DMS114 treated with DMSO at 0.1 percent for 48 hours (cell line): ENCODE measurements around the gene HAUS8.
"Not testable (repeated sequence)": the region's sequence is repeated elsewhere in the genome, so short reads cannot be mapped to it uniquely, and the experiment has no call there.

Experiments used
- DNase-seq: peaks from one replicate; lab custom pipeline; 2025; ENCODE audit not compliant: unreplicated experiment; lab: John Stamatoyannopoulos, UW

HAUS8 gene

GRCh38 chr19:17103177-17103576, 27.9 kb upstream of the HAUS8 start:
- no peak for DNase-seq

DNA sequence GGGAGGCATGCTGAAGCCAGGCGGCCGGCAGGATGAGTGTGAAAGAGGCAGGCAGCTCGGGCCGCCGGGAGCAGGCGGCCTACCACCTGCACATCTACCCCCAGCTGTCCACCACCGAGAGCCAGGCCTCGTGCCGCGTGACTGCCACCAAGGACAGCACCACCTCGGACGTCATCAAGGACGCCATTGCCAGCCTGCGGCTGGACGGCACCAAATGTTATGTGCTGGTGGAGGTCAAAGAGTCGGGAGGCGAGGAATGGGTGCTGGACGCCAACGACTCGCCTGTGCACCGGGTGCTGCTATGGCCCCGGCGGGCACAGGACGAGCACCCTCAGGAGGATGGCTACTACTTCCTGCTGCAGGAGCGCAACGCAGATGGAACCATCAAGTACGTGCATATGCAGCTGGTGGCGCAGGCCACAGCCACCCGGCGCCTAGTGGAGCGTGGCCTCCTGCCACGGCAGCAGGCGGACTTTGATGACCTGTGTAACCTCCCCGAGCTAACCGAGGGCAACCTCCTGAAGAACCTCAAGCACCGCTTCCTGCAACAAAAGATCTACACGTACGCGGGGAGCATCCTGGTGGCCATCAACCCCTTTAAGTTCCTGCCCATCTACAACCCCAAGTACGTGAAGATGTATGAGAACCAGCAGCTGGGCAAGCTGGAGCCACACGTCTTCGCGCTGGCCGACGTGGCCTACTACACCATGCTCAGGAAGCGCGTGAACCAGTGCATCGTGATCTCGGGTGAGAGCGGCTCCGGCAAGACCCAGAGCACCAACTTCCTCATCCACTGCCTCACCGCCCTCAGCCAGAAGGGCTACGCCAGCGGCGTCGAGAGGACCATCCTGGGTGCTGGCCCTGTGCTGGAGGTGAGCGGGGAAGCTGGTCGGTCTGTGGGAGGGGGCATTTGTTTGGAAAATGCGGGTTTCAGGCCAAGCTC, 26.7 kb upstream of the HAUS8 start:
- DNase-seq = no peak

GRCh38 chr19:17098326-17098725, 23.1 kb upstream of the HAUS8 start:
- DNase-seq = no peak

DNA sequence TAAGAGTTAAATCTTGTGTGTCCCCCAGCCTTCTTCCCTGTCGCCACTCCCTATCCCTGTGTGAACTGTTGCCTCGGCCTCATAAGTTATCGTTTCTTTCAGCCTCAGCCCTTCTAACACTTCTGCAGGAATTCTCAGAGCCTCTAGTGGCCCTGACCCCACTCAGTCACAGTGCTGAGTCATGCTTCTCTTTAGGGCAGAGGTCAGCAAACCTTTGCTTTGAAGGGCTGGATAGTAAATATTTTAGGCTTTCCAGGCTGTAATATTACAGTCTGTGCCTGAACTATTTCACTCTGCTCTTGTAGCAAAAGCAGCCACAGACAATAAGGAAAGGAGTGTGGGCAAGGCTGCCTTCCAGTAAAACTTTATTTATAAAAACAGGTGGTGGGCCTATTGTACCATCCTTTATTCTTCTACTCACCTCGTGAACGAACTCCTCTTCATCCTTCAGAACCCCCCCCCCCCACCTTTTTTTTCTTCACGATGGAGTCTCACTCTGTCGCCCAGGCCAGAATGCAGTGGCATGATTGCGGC, 22.4 kb upstream of the HAUS8 start:
- no peak for DNase-seq

GRCh38 chr19:17095141-17095919, 20.1 kb upstream of the HAUS8 start:
- no peak for DNase-seq

DNA sequence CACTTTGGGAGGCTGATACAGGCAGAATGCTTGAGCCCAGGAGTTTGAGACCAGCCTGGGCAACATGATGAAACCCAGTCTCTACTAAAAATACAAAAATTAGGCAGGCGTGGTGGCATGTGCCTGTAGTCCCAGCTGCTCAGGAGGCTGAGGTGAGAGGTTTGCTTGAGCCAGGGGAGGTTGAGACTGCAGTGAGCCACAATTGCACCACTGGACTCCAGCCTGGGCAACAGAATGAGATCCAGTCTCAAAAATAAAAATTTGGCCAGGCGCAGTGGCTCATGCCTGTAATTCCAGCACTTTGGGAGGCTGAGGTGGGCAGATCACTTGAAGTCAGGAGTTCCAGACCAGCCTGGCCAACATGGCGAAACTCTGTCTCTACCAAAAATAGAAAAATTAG, 19.4 kb upstream of the HAUS8 start:
- not testable (repeated sequence) for DNase-seq

GRCh38 chr19:17092696-17093095, 17.4 kb upstream of the HAUS8 start:
- DNase-seq = no peak

DNA sequence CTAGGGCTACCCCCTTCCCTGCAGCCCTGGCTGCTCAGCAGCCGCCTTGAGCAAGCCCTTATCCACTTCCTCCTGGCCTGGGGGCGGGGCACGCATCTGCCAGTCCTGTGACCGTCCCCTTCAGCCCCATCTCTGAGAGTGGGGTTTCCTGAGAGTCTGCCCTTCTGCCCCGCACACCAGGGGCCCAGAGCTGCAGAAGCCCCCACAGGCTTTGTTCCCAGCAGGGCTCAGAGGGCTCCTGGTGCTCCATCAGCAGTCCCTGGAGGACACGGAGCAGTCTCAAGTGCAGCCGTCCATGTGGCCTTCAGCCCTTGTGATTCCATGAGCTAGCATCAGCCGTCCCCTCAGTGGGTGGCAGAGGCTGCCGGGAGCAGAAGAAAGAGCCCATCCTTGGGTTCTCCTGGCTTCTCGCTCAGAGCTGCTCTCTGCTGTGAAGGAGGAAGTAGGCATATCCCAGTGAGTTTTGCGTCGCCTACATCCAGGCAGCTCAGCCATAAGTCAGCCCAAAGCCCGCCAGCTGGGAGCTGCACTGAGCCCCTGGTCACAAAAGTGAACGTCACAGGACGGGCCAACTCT, 16.6 kb upstream of the HAUS8 start:
- DNase-seq = no peak

- DNase-seq = no peak
These were observed 15.3 kb upstream of the HAUS8 start for GRCh38 chr19:17090583-17090982.

- no peak for DNase-seq
These were observed 13.3 kb upstream of the HAUS8 start for GRCh38 chr19:17088552-17088951.

DNA sequence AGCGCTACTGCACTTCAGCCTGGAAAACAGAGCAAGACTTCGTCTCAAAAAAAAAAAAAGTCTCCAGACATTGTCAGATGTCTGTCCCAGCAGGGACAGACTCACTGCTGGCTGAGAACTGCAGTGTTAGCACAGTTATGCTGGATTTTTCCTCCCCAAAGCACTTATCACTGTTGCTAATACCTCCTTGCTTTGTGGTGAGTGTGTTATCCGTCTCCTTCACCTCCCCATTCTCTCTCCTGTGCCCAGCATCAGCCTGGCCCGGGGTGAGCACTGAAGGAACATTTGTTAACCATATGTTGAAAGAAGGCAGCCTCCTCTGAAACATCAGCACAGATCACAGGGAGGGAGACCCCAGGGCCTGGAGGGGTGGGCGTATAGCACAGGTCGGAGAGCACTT, 11.6 kb upstream of the HAUS8 start:
- no peak for DNase-seq

DNA sequence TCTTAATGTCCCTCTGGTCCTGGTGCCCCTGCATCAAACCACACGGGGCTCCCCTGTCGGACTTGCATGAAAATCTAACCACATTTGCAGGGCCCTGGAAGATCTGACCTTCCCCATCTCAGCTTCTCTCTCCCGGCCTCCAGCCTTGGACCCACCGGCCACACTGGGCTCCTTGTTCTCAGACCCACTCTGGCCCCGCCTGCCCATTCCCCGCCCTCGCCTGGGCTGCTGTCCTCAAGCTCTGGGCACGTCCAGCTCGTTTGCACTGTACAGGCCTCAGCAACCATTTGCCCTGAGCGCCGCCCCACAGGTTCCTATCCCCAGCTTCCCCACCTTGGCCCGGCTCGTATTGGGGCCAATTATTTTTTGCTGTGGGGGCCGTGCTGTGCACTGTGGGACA, 10.9 kb upstream of the HAUS8 start:
- no peak for DNase-seq

GRCh38 chr19:17081672-17082630, 6.7 kb upstream of the HAUS8 start:
- DNase-seq = no peak

DNA sequence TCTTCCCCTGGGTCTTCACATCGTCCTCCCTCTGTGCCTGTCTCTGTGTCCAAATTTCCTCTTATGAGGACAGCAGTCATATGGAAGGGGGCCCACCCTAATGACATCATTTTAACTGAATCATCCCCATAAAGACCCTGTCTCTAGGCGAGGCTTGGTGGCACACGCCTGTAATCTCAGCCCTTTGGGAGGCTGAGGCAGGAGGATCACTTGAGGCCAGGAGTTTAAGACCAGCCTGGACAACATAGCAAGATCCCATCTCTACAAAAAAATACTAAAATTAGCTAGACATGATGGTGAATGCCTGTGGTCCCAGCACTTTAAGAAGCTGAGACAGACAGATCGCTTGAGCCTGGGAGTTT, 5.2 kb upstream of the HAUS8 start:
- no peak for DNase-seq

- DNase-seq = no peak
These were observed 4.6 kb upstream of the HAUS8 start for GRCh38 chr19:17079710-17080439.

GRCh38 chr19:17078920-17079709, 3.9 kb upstream of the HAUS8 start:
- DNase-seq = no peak

- no peak for DNase-seq
These were observed 3.0 kb upstream of the HAUS8 start for GRCh38 chr19:17078036-17078919.

DNA sequence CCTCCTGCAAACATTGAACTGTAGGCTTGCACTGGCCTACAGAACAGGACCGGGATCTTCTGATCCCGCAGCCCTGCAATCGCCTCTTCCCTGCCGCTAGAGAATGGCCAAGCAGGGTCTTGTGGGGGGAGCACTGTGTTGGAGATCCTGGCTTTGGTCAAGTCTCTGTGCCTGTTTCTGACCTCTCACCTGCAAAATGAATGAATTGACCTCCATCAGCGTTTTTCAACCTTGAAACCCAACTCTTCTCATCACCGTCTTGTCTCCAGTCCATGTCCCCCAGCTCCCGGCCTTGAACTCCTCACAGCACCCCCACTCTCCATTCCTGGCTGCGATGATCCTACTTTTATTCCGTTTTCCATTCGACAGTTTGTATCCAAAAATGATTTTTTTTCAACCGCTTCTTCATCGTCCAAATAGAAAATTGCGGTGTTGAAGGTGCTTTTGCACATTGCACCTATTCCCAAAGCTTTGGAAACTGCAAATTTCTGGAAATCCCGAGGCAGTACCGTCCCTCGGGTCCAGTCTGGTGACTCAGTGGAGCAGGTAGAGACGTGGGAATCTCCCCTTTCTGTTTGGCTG, 2.3 kb upstream of the HAUS8 start:
- no peak for DNase-seq
